HG03159 (cell line): Measurements from ENCODE around the gene EIF1AX.
"Not testable (repeated sequence)": the region's sequence is repeated elsewhere in the genome, so short reads cannot be mapped to it uniquely, and the experiment has no call there.

ENCODE experiments used
- ATAC-seq: cut with Tn5 transposase; IDR thresholded peaks from one replicate; pipeline ENCODE4 v1.9.1; 2021; ENCODE audit warnings: mild to moderate bottlenecking, moderate library complexity; ENCODE audit not compliant: unreplicated experiment

The EIF1AX gene

GRCh38 chrX:20141281-20142220 is at the start of gene EIF1AX:
TSS of gene EIF1AX (minus strand) at chrX:20141838. CDS start at chrX:20141640, 198 bp downstream.
- ATAC-seq = peak; percentile 98

- ATAC-seq = no peak
Measured at GRCh38 chrX:20189171-20189570, 47.5 kb upstream of the EIF1AX start.

- peak; percentile 56 for ATAC-seq
Measured at GRCh38 chrX:20181598-20182329, 40.1 kb upstream of the EIF1AX start.

- no peak for ATAC-seq
Measured at GRCh38 chrX:20177093-20177492, 35.5 kb upstream of the EIF1AX start.

- ATAC-seq = no peak
Measured at GRCh38 chrX:20173856-20174255, 32.2 kb upstream of the EIF1AX start.

DNA sequence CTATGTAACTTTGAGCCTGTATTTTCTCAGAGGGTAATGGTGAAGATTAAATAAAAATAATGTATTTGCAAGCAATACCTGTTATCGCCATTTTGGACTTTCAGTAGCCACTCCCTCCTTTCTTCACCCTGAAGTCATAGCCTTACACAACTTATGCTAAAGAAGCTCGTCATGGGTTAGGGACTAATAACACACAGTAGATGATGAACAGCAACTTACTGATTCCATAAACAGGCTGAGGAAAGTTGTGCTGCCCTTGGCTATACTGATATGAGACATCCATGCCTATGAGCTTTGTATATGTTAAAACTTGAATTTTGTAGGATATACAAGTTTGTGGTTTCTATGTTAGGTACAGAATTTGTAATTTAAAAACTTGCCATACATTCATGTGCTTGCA is 31.7 kb upstream of the EIF1AX start:
- no peak for ATAC-seq

DNA sequence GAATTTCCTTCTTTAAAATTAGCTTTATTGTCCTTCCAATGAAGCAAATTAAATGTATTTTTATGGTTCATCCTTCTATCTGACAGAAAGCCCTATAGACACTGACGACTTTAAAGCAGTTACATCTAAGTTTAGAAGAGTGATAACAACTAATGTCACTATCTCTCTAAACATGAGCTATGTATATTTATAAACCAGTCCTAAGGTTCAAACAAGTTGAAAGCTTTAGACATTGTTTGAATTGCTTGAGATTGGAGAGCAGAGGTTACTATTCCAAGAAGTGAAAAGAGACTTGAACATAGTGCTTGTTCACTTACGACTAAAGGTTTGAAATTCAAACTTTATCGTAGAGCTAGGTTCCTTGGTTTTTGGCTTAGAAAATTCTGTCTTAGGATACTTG is 30.2 kb upstream of the EIF1AX start:
- ATAC-seq = no peak

DNA sequence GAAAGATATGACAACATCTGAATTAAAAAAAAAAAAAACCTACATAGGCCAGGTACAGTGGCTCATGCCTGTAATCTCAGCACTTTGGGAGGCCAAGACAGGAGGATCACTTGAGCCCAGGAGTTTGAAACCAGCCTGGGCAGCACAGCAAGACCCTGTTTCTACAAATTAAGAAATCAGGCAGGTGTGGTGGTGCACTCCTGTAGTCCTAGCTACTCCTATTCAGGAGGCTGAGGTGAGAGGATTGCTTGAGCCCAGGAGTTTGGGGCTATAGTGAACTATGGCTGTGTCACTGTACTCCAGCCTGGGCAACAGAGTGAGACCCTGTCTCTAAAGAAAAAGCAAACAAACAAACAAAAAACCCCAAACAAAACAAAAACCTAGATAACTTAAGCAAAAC is 20.9 kb upstream of the EIF1AX start:
- not testable (repeated sequence) for ATAC-seq

GRCh38 chrX:20159797-20160385 is 18.3 kb upstream of the EIF1AX start:
- ATAC-seq = no peak

DNA sequence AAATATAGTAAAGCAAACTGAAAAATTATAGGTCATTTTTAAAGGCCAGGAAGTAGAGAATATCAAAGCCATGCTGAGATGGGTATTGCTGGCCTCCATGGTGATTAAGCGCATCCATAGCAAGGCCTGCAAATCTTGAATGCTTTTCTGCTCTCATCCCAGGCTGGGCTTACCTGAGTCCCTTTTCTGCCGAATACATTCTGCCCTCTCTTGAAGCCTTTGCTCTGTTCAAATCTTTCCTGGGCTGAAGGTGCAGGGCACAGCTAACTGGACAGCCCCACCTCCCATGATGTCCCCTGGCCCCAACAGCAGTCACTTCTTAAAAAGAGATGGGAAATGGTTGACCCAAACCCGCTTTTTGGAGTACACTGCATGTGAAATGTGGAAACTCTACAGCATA is 10.1 kb upstream of the EIF1AX start:
- ATAC-seq = no peak

GRCh38 chrX:20149326-20149725 is 7.7 kb upstream of the EIF1AX start:
- no peak for ATAC-seq

DNA sequence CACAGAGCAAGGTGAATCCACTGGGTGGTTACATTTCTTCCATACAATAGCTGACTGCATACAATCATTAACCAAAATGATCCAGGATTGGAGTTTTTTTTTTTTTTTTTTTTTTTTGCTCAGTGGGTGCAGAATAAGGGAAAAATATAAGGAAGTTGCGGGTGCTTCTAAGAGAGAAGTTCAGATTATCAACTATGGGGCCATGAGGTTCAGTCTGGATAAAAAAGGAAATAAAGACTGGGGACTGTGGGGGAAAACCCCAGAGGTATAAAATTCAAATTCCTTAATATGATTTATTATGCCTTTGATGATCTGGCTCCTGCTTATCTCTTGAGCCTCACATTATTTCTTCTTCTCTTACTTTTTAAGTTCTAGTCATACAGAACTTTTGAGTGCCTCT is 5.9 kb upstream of the EIF1AX start:
- ATAC-seq = no peak

DNA sequence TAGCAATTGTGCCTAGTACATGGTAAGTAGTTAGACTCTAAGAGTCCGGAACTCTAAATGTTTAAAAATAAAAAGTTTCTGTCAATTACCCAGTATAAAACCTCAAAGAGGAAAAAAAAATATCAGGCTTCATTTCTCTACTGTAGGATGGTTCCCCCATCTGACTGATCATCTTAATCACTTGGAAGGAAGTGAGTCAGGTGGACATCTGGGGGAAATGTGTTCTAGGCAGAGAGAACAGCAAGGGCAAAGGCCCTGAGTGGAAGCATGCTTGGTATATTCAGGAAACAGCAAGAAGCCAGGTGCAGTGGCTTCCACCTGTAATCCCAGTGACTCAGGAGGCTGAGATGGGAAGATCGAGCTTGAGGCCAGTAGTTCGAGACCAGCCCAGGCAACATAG is 2.9 kb upstream of the EIF1AX start:
- ATAC-seq = no peak

- no peak for ATAC-seq
Measured at GRCh38 chrX:20143561-20143960, 1.9 kb upstream of the EIF1AX start.

DNA sequence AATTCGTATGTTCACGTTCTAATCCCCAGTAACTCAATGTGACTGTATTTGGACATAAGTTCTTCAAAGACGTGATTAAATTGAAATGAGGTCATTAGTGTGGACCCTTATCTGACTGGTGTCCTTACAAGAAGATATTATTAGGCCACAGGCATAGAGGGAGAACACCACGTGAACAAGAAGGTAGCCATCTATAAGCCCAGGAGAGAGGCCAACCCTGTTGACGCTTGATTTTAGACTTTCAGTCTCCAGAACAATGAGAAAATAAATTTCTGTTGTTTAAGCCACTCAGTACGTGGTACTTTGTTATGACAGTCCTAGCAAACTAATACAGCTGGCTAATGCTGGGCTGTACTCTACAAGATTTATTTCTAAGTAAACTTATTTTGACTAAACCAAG is 1.5 kb upstream of the EIF1AX start:
- ATAC-seq = no peak

DNA sequence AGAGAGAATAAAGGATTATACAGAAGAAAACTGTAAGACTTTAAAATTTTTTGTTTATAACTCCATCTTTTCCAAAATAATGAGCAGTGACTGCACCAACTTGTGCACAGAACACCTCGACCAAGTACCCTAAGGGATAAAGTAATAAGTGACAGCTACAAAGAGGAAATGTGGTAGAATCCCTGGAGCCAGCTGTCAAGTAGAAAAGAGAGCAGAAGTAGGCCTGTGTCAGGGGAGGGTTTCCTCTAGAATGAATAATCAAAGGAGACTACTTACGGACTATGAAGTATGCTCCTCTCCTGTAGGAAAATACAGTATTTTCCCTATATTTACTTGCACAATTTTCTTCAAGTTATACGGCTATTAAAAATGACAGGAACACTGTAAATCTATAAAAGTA is 1.2 kb downstream of the EIF1AX start:
- no peak for ATAC-seq

- ATAC-seq = no peak
Measured at GRCh38 chrX:20139966-20140365, 1.7 kb downstream of the EIF1AX start.

GRCh38 chrX:20135944-20136343 is 5.7 kb downstream of the EIF1AX start:
- ATAC-seq = no peak

- ATAC-seq = no peak
Measured at GRCh38 chrX:20132666-20133065, 9.0 kb downstream of the EIF1AX start.

- no peak for ATAC-seq
Measured at GRCh38 chrX:20130357-20130756, 11.3 kb downstream of the EIF1AX start.

- ATAC-seq = no peak
Measured at GRCh38 chrX:20129547-20129946, 12.1 kb downstream of the EIF1AX start.

GRCh38 chrX:20128670-20129069 is 13.0 kb downstream of the EIF1AX start:
- ATAC-seq = no peak
